GM10266 (cell line): Measurements from ENCODE around the gene MMS19.

Experiments
- DNase-seq: peaks from one replicate; pipeline ENCODE4 v3.0.0; 2012; ENCODE audit errors: extremely low spot score
- CTCF ChIP-seq: IDR thresholded peaks from 2 replicates; pipeline ENCODE4 v1.5.1; 2012; ENCODE audit warnings: mild to moderate bottlenecking, low read depth; ENCODE audit not compliant: control insufficient read depth, insufficient read depth; ENCODE audit errors: missing control alignments

Gene MMS19

GRCh38 chr10:97517778-97518300 lies 19.6 kb upstream of the MMS19 start:
- DNase-seq: no peak
- TF ChIP-seq CTCF: no peak

GRCh38 chr10:97517096-97517750 lies 19.0 kb upstream of the MMS19 start:
- DNase-seq: no peak
- no peak for TF ChIP-seq CTCF

GRCh38 chr10:97515271-97515978 lies 17.2 kb upstream of the MMS19 start:
- no peak for TF ChIP-seq CTCF
- no peak for DNase-seq

GRCh38 chr10:97514344-97514743 lies 16.1 kb upstream of the MMS19 start:
- DNase-seq: no peak
- TF ChIP-seq CTCF: no peak

- TF ChIP-seq CTCF: no peak
- DNase-seq: no peak
Measured at GRCh38 chr10:97512993-97513392, 14.8 kb upstream of the MMS19 start.

- no peak for TF ChIP-seq CTCF
Measured at GRCh38 chr10:97511711-97512440, 13.7 kb upstream of the MMS19 start.

More at GRCh38 chr10:97511711-97512440, 13.7 kb upstream of the MMS19 start:
- no peak for DNase-seq
